Measurements from ENCODE around the gene YIPF3. TPM values are rescaled to one million over a fixed set of nuclear protein-coding genes. Genes with fewer than 3 reads are reported as not detected.

The YIPF3 gene
- total and polyA plus RNA-seq, 5 donors, result 70.3 to 95.0 (median 73.0) TPM

- DNase-seq (no peak), ATAC-seq (no peak)
- peaks cover 22% of the 10 kb centered on the region for H3K4me1 ChIP-seq (ENCODE audit: control insufficient read depth, insufficient read depth, low read length)
- H3K9me3 ChIP-seq (ENCODE audit: control insufficient read depth, low read length), result no peaks in the 10 kb centered on the region
- H3K4me3 ChIP-seq (ENCODE audit: low read length), result no peak overlapping the region
- no peak overlapping the region for H3K27ac ChIP-seq (ENCODE audit: low read length)
- intact Hi-C loops (cut with DNase I), result no loop called here
- WGBS, result 49% methylated on average over 3 of the region's 3 CpGs
- H3K27me3 ChIP-seq (ENCODE audit: control insufficient read depth, insufficient read depth), result no peaks in the 10 kb centered on the region
These were observed 24.1 kb downstream of the YIPF3 start for GRCh38 chr6:43492673-43493072.

- intact Hi-C loops (cut with DNase I), result no loop called here
- Histone ChIP-seq H3K27me3 (ENCODE audit: control insufficient read depth, insufficient read depth) (no peaks in the 10 kb centered on the region), H3K27ac (ENCODE audit: low read length) (peak overlapping the region; percentile 58), H3K4me3 (ENCODE audit: low read length) (no peak overlapping the region), H3K9me3 (ENCODE audit: control insufficient read depth, low read length) (no peaks in the 10 kb centered on the region), H3K4me1 (ENCODE audit: control insufficient read depth, insufficient read depth, low read length) (peaks cover 22% of the 10 kb centered on the region)
- DNase-seq, result peak; percentile 87 to 94 (median 93)
- WGBS, result 19% methylated on average over 10 of the region's 10 CpGs
- peak; percentile 82 to 84 for ATAC-seq
These were observed 24.7 kb downstream of the YIPF3 start for GRCh38 chr6:43491750-43492661.

GRCh38 chr6:43490523-43490939 lies 26.2 kb downstream of the YIPF3 start:
- intact Hi-C loops (cut with DNase I), result no loop called here
- peaks cover 19% of the 10 kb centered on the region for H3K4me1 ChIP-seq (ENCODE audit: control insufficient read depth, insufficient read depth, low read length)
- WGBS, result 48% methylated on average over 6 of the region's 6 CpGs
- H3K27ac ChIP-seq (ENCODE audit: low read length), result no peak overlapping the region
- no peaks in the 10 kb centered on the region for H3K27me3 ChIP-seq (ENCODE audit: control insufficient read depth, insufficient read depth)
- peak in 1 of 3 donors; percentile 54 for DNase-seq
- no peaks in the 10 kb centered on the region for H3K9me3 ChIP-seq (ENCODE audit: control insufficient read depth, low read length)
- no peak overlapping the region for H3K4me3 ChIP-seq (ENCODE audit: low read length)
- no peak for ATAC-seq

- H3K4me3 ChIP-seq (ENCODE audit: low read length), result no peak overlapping the region
- no peaks in the 10 kb centered on the region for H3K27me3 ChIP-seq (ENCODE audit: control insufficient read depth, insufficient read depth)
- peaks cover 18% of the 10 kb centered on the region for H3K4me1 ChIP-seq (ENCODE audit: control insufficient read depth, insufficient read depth, low read length)
- DNase-seq, result peak in 1 of 3 donors; percentile 51
- H3K9me3 ChIP-seq (ENCODE audit: control insufficient read depth, low read length), result no peaks in the 10 kb centered on the region
- WGBS, result 69% methylated on average over 12 of the region's 12 CpGs
- intact Hi-C loops (cut with DNase I), result no loop called here
- ATAC-seq, result peak in 1 of 2 donors; percentile 18
- no peak overlapping the region for H3K27ac ChIP-seq (ENCODE audit: low read length)
These were observed 27.3 kb downstream of the YIPF3 start for GRCh38 chr6:43489277-43490072.

GRCh38 chr6:43488667-43489276 lies 28.0 kb downstream of the YIPF3 start:
- ATAC-seq (no peak), DNase-seq (peak in 1 of 3 donors; percentile 7)
- Histone ChIP-seq H3K4me1 (ENCODE audit: control insufficient read depth, insufficient read depth, low read length) (peaks cover 18% of the 10 kb centered on the region), H3K4me3 (ENCODE audit: low read length) (no peak overlapping the region), H3K9me3 (ENCODE audit: control insufficient read depth, low read length) (no peaks in the 10 kb centered on the region), H3K27ac (ENCODE audit: low read length) (no peak overlapping the region), H3K27me3 (ENCODE audit: control insufficient read depth, insufficient read depth) (no peaks in the 10 kb centered on the region)
- 56% methylated on average over 4 of the region's 4 CpGs for WGBS
- intact Hi-C loops (cut with DNase I), result no loop called here

GRCh38 chr6:43481591-43482236 lies 35.0 kb downstream of the YIPF3 start:
- intact Hi-C loops (cut with DNase I), result no loop called here
- H3K27ac ChIP-seq (ENCODE audit: low read length), result no peak overlapping the region
- ATAC-seq, result no peak
- no peak for DNase-seq
- H3K27me3 ChIP-seq (ENCODE audit: control insufficient read depth, insufficient read depth), result no peaks in the 10 kb centered on the region
- no peak overlapping the region for H3K4me3 ChIP-seq (ENCODE audit: low read length)
- H3K4me1 ChIP-seq (ENCODE audit: control insufficient read depth, insufficient read depth, low read length), result peaks cover 9% of the 10 kb centered on the region
- H3K9me3 ChIP-seq (ENCODE audit: control insufficient read depth, low read length), result no peaks in the 10 kb centered on the region
- 75% methylated on average over 11 of the region's 11 CpGs for WGBS

- Histone ChIP-seq H3K4me3 (ENCODE audit: low read length) (no peak overlapping the region), H3K27ac (ENCODE audit: low read length) (no peak overlapping the region), H3K27me3 (ENCODE audit: control insufficient read depth, insufficient read depth) (no peaks in the 10 kb centered on the region), H3K9me3 (ENCODE audit: control insufficient read depth, low read length) (no peaks in the 10 kb centered on the region), H3K4me1 (ENCODE audit: control insufficient read depth, insufficient read depth, low read length) (peaks cover 9% of the 10 kb centered on the region)
- intact Hi-C loops (cut with DNase I), result no loop called here
- no peak for DNase-seq
- no peak for ATAC-seq
- WGBS, result 88% methylated on average over 2 of the region's 2 CpGs
These were observed 35.7 kb downstream of the YIPF3 start for GRCh38 chr6:43481075-43481474.

- Histone ChIP-seq H3K4me3 (ENCODE audit: low read length) (peak overlapping the region; percentile 88), H3K4me1 (ENCODE audit: control insufficient read depth, insufficient read depth, low read length) (peaks cover 9% of the 10 kb centered on the region)
- intact Hi-C loops (cut with DNase I), result no loop called here
These were observed 38.7 kb downstream of the YIPF3 start for GRCh38 chr6:43478008-43478372.

GRCh38 chr6:43477235-43478007 lies 39.3 kb downstream of the YIPF3 start, which contains the start of gene TJAP1:
TJAP1 (plus strand) TSS chr6:43477570; CDS start chr6:43499002, 21,432 bp downstream.
- Histone ChIP-seq H3K27me3 (ENCODE audit: control insufficient read depth, insufficient read depth) (no peaks in the 10 kb centered on the region), H3K4me1 (ENCODE audit: control insufficient read depth, insufficient read depth, low read length) (peaks cover 9% of the 10 kb centered on the region), H3K4me3 (ENCODE audit: low read length) (peak within 1 kb of the TSS; percentile 88), H3K27ac (ENCODE audit: low read length) (peak within 1 kb of the TSS; percentile 51), H3K9me3 (ENCODE audit: control insufficient read depth, low read length) (no peaks in the 10 kb centered on the region)
- ATAC-seq (peak; percentile 100), DNase-seq (peak; percentile 93 to 98 (median 97))
- 1% methylated on average over 34 of the region's 34 CpGs for WGBS
- intact Hi-C loops (cut with DNase I), result no loop called here

More at GRCh38 chr6:43478008-43478372, 38.7 kb downstream of the YIPF3 start:
- H3K27me3 ChIP-seq (ENCODE audit: control insufficient read depth, insufficient read depth), result no peaks in the 10 kb centered on the region
- no peak overlapping the region for H3K27ac ChIP-seq (ENCODE audit: low read length)
- ATAC-seq, result peak in 1 of 2 donors; percentile 4
- WGBS, result 21% methylated on average over 3 of the region's 3 CpGs
- H3K9me3 ChIP-seq (ENCODE audit: control insufficient read depth, low read length), result no peaks in the 10 kb centered on the region
- no peak for DNase-seq

- ATAC-seq, result no peak
These were observed 40.0 kb downstream of the YIPF3 start for GRCh38 chr6:43476746-43477145.

More at GRCh38 chr6:43476746-43477145, 40.0 kb downstream of the YIPF3 start:
- peaks cover 9% of the 10 kb centered on the region for H3K4me1 ChIP-seq (ENCODE audit: control insufficient read depth, insufficient read depth, low read length)
- H3K4me3 ChIP-seq (ENCODE audit: low read length), result peak overlapping the region; percentile 88
- intact Hi-C loops (cut with DNase I), result no loop called here
- H3K27me3 ChIP-seq (ENCODE audit: control insufficient read depth, insufficient read depth), result no peaks in the 10 kb centered on the region
- WGBS, result 30% methylated on average over 2 of the region's 2 CpGs
- H3K27ac ChIP-seq (ENCODE audit: low read length), result peak overlapping the region; percentile 16
- no peak for DNase-seq
- no peaks in the 10 kb centered on the region for H3K9me3 ChIP-seq (ENCODE audit: control insufficient read depth, low read length)

All from right cardiac atrium (tissue), 5 donors.